HL-60 (cell line): ENCODE data around the gene CLPTM1L.

Experiments
- POLR2AphosphoS5 ChIP-seq: IDR thresholded peaks from 2 replicates; pipeline ENCODE4 v1.6.1; 2012; ENCODE audit warnings: low read depth
- TF ChIP-seq, protein P1 (sequence below): IDR thresholded peaks from one replicate; pipeline ENCODE4 v1.5.1; 2011; ENCODE audit warnings: low read length, control low read depth, inconsistent platforms; ENCODE audit not compliant: insufficient read depth

DNA sequence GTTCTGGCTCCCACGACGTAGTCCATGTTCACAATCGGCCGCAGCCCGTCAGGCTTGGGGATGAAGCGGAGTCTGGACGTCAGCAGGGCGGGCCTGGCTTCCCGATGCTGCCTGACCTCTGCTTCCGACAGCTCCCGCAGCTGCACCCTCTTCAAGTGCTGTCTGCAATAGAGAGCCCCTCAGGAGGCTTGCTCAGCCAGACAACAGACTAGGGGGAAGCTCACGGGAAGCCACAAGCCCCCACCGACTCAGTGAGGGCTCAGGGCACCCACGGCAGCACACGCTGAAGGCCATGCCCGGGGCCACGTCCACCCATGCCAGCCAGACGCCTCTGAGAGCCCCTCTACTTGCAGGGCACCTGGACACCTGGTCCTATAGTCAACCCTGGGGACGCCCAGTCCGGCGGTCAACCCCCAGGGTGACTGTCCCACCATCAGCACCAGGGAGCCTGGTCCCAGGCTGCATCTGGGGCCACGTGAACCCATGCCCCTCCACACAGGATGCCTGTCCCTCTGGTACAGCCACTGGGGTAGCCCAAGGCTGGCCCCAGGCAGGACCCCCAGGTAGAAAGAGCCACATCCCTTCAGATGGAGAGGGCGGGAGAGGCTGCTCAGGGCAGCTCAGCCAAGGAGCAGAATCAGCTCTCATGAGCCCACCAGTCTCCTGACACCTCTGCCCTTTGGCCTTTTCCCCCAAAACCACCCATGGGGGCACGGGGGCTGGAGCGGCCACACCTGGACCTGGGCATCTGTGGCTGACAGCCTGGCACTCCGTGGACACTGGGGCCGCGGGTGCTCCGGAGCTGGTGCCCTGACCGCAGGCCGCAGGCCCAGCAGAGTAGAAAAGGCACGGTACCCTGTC, 64.5 kb downstream of the CLPTM1L start:
- TF ChIP-seq, protein P1, sequence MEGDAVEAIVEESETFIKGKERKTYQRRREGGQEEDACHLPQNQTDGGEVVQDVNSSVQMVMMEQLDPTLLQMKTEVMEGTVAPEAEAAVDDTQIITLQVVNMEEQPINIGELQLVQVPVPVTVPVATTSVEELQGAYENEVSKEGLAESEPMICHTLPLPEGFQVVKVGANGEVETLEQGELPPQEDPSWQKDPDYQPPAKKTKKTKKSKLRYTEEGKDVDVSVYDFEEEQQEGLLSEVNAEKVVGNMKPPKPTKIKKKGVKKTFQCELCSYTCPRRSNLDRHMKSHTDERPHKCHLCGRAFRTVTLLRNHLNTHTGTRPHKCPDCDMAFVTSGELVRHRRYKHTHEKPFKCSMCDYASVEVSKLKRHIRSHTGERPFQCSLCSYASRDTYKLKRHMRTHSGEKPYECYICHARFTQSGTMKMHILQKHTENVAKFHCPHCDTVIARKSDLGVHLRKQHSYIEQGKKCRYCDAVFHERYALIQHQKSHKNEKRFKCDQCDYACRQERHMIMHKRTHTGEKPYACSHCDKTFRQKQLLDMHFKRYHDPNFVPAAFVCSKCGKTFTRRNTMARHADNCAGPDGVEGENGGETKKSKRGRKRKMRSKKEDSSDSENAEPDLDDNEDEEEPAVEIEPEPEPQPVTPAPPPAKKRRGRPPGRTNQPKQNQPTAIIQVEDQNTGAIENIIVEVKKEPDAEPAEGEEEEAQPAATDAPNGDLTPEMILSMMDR = no peak
- no peak for TF ChIP-seq POLR2AphosphoS5
